Fibroblast of pulmonary artery (primary cell): ENCODE data around the gene PTPRN2.
"Not testable (repeated sequence)": the region's sequence is repeated elsewhere in the genome, so short reads cannot be mapped to it uniquely, and the experiment has no call there.

Experiments
- DNase-seq: peaks from one replicate; pipeline ENCODE4 v3.0.0-alpha.2; 2010; ENCODE audit warnings: low read depth
- H3K4me3 ChIP-seq: replicated peaks from 2 replicates; pipeline ENCODE4 v1.5.1; 2011; ENCODE audit warnings: low read depth, mild to moderate bottlenecking, control low read depth, low read length, moderate library complexity
- TF ChIP-seq, protein P1 (sequence below): IDR thresholded peaks from 2 replicates; pipeline ENCODE4 v1.5.1; 2011; ENCODE audit warnings: mild to moderate bottlenecking, control low read depth, low read length, inconsistent platforms; ENCODE audit errors: missing control alignments

PTPRN2 gene

GRCh38 chr7:158047391-158048059, 540.1 kb downstream of the PTPRN2 start:
- DNase-seq: no peak
- TF ChIP-seq, protein P1, sequence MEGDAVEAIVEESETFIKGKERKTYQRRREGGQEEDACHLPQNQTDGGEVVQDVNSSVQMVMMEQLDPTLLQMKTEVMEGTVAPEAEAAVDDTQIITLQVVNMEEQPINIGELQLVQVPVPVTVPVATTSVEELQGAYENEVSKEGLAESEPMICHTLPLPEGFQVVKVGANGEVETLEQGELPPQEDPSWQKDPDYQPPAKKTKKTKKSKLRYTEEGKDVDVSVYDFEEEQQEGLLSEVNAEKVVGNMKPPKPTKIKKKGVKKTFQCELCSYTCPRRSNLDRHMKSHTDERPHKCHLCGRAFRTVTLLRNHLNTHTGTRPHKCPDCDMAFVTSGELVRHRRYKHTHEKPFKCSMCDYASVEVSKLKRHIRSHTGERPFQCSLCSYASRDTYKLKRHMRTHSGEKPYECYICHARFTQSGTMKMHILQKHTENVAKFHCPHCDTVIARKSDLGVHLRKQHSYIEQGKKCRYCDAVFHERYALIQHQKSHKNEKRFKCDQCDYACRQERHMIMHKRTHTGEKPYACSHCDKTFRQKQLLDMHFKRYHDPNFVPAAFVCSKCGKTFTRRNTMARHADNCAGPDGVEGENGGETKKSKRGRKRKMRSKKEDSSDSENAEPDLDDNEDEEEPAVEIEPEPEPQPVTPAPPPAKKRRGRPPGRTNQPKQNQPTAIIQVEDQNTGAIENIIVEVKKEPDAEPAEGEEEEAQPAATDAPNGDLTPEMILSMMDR: no peak

DNA sequence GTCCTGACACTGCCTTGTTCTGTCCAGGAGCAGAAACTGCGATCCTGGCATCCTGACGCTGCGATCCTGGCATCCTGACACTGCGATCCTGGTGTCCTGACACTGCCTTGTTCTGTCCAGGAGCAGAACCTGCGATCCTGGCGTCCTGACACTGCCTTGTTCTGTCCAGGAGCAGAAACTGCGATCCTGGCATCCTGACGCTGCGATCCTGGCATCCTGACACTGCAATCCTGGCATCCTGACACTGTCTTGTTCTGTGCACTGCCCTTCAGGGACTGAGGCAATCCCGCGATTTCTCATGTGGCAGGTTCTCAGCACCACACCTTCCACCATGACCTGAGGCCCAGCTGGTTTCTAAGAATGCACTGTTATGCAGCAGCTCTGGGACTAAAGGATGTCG, 541.4 kb downstream of the PTPRN2 start:
- not testable (repeated sequence) for H3K4me3 ChIP-seq

More at GRCh38 chr7:158047391-158048059, 540.1 kb downstream of the PTPRN2 start:
- H3K4me3 ChIP-seq: no peak overlapping the region

GRCh38 chr7:158044482-158044823, 543.2 kb downstream of the PTPRN2 start:
- no peak overlapping the region for H3K4me3 ChIP-seq
- no peak for DNase-seq
- TF ChIP-seq, protein P1: no peak

More for the DNA sequence above, 541.4 kb downstream of the PTPRN2 start:
- not testable (repeated sequence) for DNase-seq

GRCh38 chr7:158043551-158044481, 543.8 kb downstream of the PTPRN2 start:
- DNase-seq: no peak
- TF ChIP-seq, protein P1: no peak
- H3K4me3 ChIP-seq: no peak overlapping the region

GRCh38 chr7:158042156-158042880, 545.3 kb downstream of the PTPRN2 start:
- TF ChIP-seq, protein P1: no peak

GRCh38 chr7:158040199-158040598, 547.4 kb downstream of the PTPRN2 start:
- TF ChIP-seq, protein P1: no peak
- no peak overlapping the region for H3K4me3 ChIP-seq
- no peak for DNase-seq

More at GRCh38 chr7:158042156-158042880, 545.3 kb downstream of the PTPRN2 start:
- no peak for DNase-seq
- H3K4me3 ChIP-seq: no peak overlapping the region

DNA sequence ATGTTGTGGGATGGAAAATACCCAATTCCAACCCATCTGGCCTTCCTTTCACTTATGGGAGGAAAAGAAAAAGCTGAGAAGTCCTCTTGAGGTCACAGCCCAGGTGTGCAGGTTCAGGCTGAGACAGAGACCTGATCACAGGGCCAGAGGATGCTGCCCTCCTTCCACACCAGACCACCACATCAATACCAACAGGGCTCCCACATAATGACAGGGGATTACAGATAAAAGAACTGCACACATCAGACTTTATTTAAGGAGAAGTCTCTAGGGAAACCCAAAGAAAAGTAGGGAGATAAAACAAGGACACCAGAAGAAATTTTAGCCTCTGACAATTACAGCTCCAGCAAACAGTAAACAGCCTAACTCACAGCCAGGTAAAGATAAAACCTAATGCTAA, 548.4 kb downstream of the PTPRN2 start:
- TF ChIP-seq, protein P1: no peak
- no peak for DNase-seq
- no peak overlapping the region for H3K4me3 ChIP-seq
